NCI-H1930 (cell line): ENCODE measurements around the gene CLDN25.

ENCODE experiments used
- DNase-seq, 2 experiments: peaks; one replicate each; lab custom pipeline; 2025; lab: John Stamatoyannopoulos, UW

Gene CLDN25

GRCh38 chr11:113808931-113809330 lies 29.3 kb downstream of the CLDN25 start:
- no peak for DNase-seq

- DNase-seq: no peak
Observed at GRCh38 chr11:113814181-113814580, 34.6 kb downstream of the CLDN25 start.

- DNase-seq: no peak
Observed at GRCh38 chr11:113817162-113817561, 37.6 kb downstream of the CLDN25 start.

- DNase-seq: no peak
Observed at GRCh38 chr11:113817626-113818025, 38.0 kb downstream of the CLDN25 start.

- DNase-seq: no peak
Observed at GRCh38 chr11:113818426-113818825, 38.8 kb downstream of the CLDN25 start.

- no peak for DNase-seq
Observed at GRCh38 chr11:113827477-113827876, 47.9 kb downstream of the CLDN25 start.

GRCh38 chr11:113828191-113828590 lies 48.6 kb downstream of the CLDN25 start:
- no peak for DNase-seq

GRCh38 chr11:113829751-113830150 lies 50.2 kb downstream of the CLDN25 start:
- no peak for DNase-seq
